Measurements from ENCODE around the gene DOCK4.

GRCh38 chr7:112065758-112066157 is 140.4 kb downstream of the DOCK4 start:
- TF ChIP-seq TAF1 (IDR thresholded peaks at IDR 0.05; ENCODE audit: low read depth) (no peak), CREB1 (IDR thresholded peaks at IDR 0.05; ENCODE audit: low read depth) (no peak), RAD21 (IDR thresholded peaks at IDR 0.05; ENCODE audit: low read depth) (no peak), NFIC (IDR thresholded peaks at IDR 0.05) (no peak), CEBPB (IDR thresholded peaks at IDR 0.05) (no peak), ZBTB7A (IDR thresholded peaks at IDR 0.05; ENCODE audit: low read depth) (no peak), EP300 (IDR thresholded peaks at IDR 0.05; ENCODE audit: borderline replicate concordance) (no peak)
